Heart right ventricle (tissue), 16 donors: ENCODE data around the gene PIBF1. TPM values are rescaled to one million over a fixed set of nuclear protein-coding genes. Genes with fewer than 3 reads are reported as not detected.
"Not testable (repeated sequence)": the region's sequence is repeated elsewhere in the genome, so short reads cannot be mapped to it uniquely, and the experiment has no call there.

Experiments
- ATAC-seq, 8 donors: fragments of 200-7000 bp; cut with Tn5 transposase; one replicate each; pipeline ENCODE4 v1.9.1; 2020; ENCODE audit warnings: mild to moderate bottlenecking in 8 of 8, moderate library complexity in 8 of 8, moderate number of reproducible peaks in 1 of 8
- DNase-seq, 2 donors: peaks; one replicate each; pipeline ENCODE4 v3.0.0-alpha.2; 2020
- H3K27ac ChIP-seq, 10 donors: fragments of 200-600 bp; sonication (generic) in 2 of 10; one replicate each; pipeline versions ENCODE4 v1.5.0 to v1.8.0; 2020 to 2022; ENCODE audit warnings: mild to moderate bottlenecking in 3 of 10
- H3K27me3 ChIP-seq, 7 donors: fragments of 200-600 bp; one replicate each; pipeline ENCODE4 v1.8.0; 2021 to 2022; ENCODE audit warnings: mild to moderate bottlenecking in 2 of 7
- H3K36me3 ChIP-seq, 9 donors: fragments of 200-600 bp; sonication (generic) in 1 of 9; one replicate each; pipeline versions ENCODE4 v1.5.0 to v1.8.0; 2020 to 2022; ENCODE audit warnings: mild to moderate bottlenecking in 2 of 9
- H3K4me1 ChIP-seq, 9 donors: fragments of 200-600 bp; sonication (generic) in 1 of 9; one replicate each; pipeline versions ENCODE4 v1.5.0 to v1.8.0; 2020 to 2022; ENCODE audit warnings: mild to moderate bottlenecking in 4 of 9
- H3K4me3 ChIP-seq, 10 donors: fragments of 200-600 bp; sonication (generic) in 2 of 10; one replicate each; pipeline versions ENCODE4 v1.5.0 to v1.8.0; 2020 to 2022; ENCODE audit warnings: mild to moderate bottlenecking in 7 of 10, moderate library complexity in 2 of 10
- H3K9me3 ChIP-seq, 11 donors: fragments of 200-600 bp in 10 of 11; sonication (generic) in 2 of 11; one replicate each; pipeline versions ENCODE4 v1.5.0 to v1.8.0; 2013 to 2022; ENCODE audit warnings: mild to moderate bottlenecking in 2 of 11, control low read depth in 1 of 11, moderate library complexity in 1 of 11
- WGBS, 2 donors: extraction: QIAGEN DNeasy Blood & Tissue Kit; methylation state at CpG; one replicate each; pipeline ENCODE4 v1.1.7; 2013; ENCODE audit warnings: inconsistent platforms in 1 of 2; 5-methylcytosine and 5-hydroxymethylcytosine counted together
- intact Hi-C, 10 donors: fragments of 100-400 bp; cut with DNase I; formaldehyde crosslinking; loops; one replicate each; pipeline versions ENCODE4 v1.11.1 to v1.14.2; 2022
- polyA plus RNA-seq, 2 donors: library from polyadenylated mRNA; stranded (reverse); fragments of 200-250 nt; gene quantifications; one replicate each; pipeline ENCODE4 v1.2.3, GENCODE V29; 2013
- total RNA-seq, 10 donors: library from RNA; stranded (reverse); fragmentation: NEBNext Ultra II Directional in 3 of 10; extraction: Animal tissue kit (Norgen Biotek cat#: 25700) in 3 of 10; gene quantifications; one replicate each; pipeline versions ENCODE4 v1.2.1 to v1.2.4, GENCODE V29; 2021 to 2023
- TF ChIP-seq, protein P1 (sequence below), 9 donors: fragments of 200-600 bp; sonication (generic) in 2 of 9; IDR thresholded peaks; one replicate each; pipeline versions ENCODE4 v1.5.0 to v1.8.0; 2021 to 2022; ENCODE audit warnings: antibody characterized with exemption in 9 of 9, mild to moderate bottlenecking in 5 of 9, moderate library complexity in 1 of 9
- donor health status: Arrhythmogenic right ventricular cardiomyopathy.
- donor health status: ischemic (EF 13 %, LVEDD 7.1; RV severe dilation, severe dysfunction).
- donor health status: healthy with polysubstance abuse.
- donor health status: DM: no; HTN: yes; CAD: no.
- donor health status: DM: no; HTN: no; CAD: no.
- donor health status: ischemic (EF 25% LVEDD 6.9; RV normal size, moderate dysfunction).
- donor health status: ischemic (EF 25% LVEDD 5.7; RV mildly dilated, moderate dysfunction).
- donor health status: healthy.
- donor health status: DM: yes; HTN: yes; CAD: no.
- donor health status: Ischemic cardiomyopathy.
- donor health status: ischemic (EF 35%, LVEDD 5.7; RV mildly dilated, moderate dysfunction).
- donor health status: nonischemic (EF 11% LVEDD 7.7; RV severe dilation, severe dysfunction).
- donor health status: DM: yes; HTN: yes; CAD: no.
- donor health status: PGD.
- donor health status: ischemic (EF 29% LVEDD 5.4; RV normal size, mild dysfunction).
- donor health status: nonischemic (EF 23%, LVEDD 6.1; RV moderate dilation, normal function).

Gene PIBF1
- total and polyA plus RNA-seq, 12 donors, result 7.5 to 20.9 (median 16.7) TPM

DNA sequence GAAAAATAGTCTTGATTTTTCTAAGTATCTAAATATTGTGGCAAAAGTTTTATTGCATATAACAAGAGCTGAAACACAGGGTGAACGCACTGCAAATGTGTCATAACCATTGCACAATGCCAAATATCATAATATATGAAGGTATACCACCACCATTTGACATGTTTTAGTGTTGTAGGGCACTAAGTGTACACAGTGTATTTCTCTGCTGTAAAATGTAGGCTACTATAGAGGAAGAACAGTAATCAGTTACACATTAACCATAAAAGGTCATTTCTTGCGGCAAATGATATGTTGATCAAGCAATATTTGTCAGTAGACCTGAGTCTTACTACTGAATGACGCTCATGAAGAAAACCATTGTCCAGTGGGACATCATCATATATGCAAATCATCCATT lies 258.6 kb downstream of the PIBF1 start:
- Histone ChIP-seq H3K4me3 (no peak overlapping the region), H3K36me3 (no peaks in the 10 kb centered on the region), H3K27ac (no peak overlapping the region), H3K4me1 (no peaks in the 10 kb centered on the region), H3K27me3 (no peaks in the 10 kb centered on the region), H3K9me3 (no peaks in the 10 kb centered on the region)
- WGBS, 2 donors, result 90 to 94% methylated on average over 3 of the region's 3 CpGs
- DNase-seq (no peak), ATAC-seq (no peak)
- TF ChIP-seq, protein P1, sequence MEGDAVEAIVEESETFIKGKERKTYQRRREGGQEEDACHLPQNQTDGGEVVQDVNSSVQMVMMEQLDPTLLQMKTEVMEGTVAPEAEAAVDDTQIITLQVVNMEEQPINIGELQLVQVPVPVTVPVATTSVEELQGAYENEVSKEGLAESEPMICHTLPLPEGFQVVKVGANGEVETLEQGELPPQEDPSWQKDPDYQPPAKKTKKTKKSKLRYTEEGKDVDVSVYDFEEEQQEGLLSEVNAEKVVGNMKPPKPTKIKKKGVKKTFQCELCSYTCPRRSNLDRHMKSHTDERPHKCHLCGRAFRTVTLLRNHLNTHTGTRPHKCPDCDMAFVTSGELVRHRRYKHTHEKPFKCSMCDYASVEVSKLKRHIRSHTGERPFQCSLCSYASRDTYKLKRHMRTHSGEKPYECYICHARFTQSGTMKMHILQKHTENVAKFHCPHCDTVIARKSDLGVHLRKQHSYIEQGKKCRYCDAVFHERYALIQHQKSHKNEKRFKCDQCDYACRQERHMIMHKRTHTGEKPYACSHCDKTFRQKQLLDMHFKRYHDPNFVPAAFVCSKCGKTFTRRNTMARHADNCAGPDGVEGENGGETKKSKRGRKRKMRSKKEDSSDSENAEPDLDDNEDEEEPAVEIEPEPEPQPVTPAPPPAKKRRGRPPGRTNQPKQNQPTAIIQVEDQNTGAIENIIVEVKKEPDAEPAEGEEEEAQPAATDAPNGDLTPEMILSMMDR (IDR thresholded peaks at IDR 0.05), result no peak
- intact Hi-C loops, result no loop called here

GRCh38 chr13:73040968-73041596 lies 259.1 kb downstream of the PIBF1 start:
- TF ChIP-seq, protein P1 (IDR thresholded peaks at IDR 0.05), result no peak
- no peak for DNase-seq
- H3K27ac ChIP-seq, result no peak overlapping the region
- H3K27me3 ChIP-seq, result no peaks in the 10 kb centered on the region
- H3K9me3 ChIP-seq, result no peaks in the 10 kb centered on the region
- 89 to 91% methylated on average over 7 of the region's 7 CpGs for WGBS, 2 donors
- H3K36me3 ChIP-seq, result no peaks in the 10 kb centered on the region
- ATAC-seq, result no peak
- intact Hi-C loops, result no loop called here
- H3K4me1 ChIP-seq, result no peaks in the 10 kb centered on the region
- no peak overlapping the region for H3K4me3 ChIP-seq

DNA sequence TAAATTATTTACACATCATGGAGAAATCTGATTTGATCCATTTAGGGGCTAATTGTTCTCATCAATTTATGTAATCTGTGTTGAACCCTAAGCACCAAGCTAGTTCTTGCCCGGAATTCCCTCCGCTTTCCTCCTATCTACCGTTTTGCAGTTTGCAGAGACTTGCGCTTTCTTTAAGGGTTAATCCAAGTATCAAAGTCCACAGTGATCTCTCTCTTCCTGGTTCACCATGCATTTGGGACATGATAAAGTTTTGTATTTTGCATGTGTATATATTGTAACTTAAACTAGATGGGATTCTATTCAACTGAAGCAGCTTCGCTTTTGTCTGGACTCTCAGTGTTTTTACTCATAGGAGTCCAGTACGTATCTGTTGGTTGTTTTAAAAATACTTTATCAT lies 263.1 kb downstream of the PIBF1 start:
- DNase-seq (no peak), ATAC-seq (no peak)
- Histone ChIP-seq H3K36me3 (no peaks in the 10 kb centered on the region), H3K4me3 (no peak overlapping the region), H3K4me1 (no peaks in the 10 kb centered on the region), H3K9me3 (no peaks in the 10 kb centered on the region), H3K27me3 (no peaks in the 10 kb centered on the region), H3K27ac (no peak overlapping the region)
- WGBS, 2 donors, result 90 to 95% methylated on average over 6 of the region's 6 CpGs
- intact Hi-C loops, result no loop called here
- TF ChIP-seq, protein P1 (IDR thresholded peaks at IDR 0.05), result no peak

DNA sequence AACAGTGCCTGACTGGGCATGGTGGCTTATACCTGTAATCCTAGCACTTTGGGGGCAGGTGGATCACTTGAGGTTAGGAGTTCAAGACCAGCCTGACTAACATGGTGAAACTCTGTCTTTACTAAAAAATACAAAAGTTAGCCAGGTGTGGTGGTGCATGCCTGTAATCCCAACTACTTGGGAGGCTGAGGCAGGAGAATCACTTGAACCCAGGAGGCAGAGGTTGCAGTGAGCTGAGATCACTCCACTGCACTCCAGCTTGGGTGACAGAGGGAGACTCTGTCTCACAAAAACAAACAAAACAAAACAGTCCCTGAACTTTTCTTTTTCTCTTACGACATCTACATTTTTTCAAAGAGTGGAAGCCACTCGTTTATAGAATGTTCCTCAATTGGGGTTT lies 266.7 kb downstream of the PIBF1 start:
- H3K27ac ChIP-seq, H3K36me3 ChIP-seq, DNase-seq, H3K4me3 ChIP-seq, H3K9me3 ChIP-seq, ATAC-seq, intact Hi-C loops, H3K4me1 ChIP-seq, H3K27me3 ChIP-seq: not testable (repeated sequence)
- WGBS, 2 donors, result 70 to 81% methylated on average over 2 of the region's 2 CpGs

DNA sequence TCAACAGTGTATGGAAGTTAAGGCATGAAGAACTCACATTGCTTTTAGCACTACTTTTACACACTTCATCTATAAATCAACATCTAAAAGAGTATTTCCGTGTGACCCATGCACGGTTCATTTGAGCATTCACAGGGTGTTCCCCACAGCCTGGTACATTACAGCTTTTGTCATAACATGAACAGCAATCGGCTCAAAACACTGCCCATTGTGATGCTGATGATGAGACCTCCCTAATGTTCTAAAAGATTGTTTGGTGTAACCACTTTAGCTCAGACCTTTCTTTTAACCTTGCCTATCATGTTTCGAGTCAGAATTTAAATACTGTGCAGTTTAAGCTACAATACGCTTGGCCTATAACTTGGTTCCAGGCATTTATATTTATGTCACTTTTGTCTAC lies 272.8 kb downstream of the PIBF1 start:
- DNase-seq (no peak), ATAC-seq (no peak)
- Histone ChIP-seq H3K9me3 (no peaks in the 10 kb centered on the region), H3K4me3 (no peak overlapping the region), H3K4me1 (peaks cover 0 to 13% (median 8%) of the 10 kb centered on the region in 9 donors), H3K36me3 (no peaks in the 10 kb centered on the region), H3K27me3 (peaks cover 0 to 42% (median 34%) of the 10 kb centered on the region in 7 donors), H3K27ac (no peak overlapping the region)
- TF ChIP-seq, protein P1 (IDR thresholded peaks at IDR 0.05), result no peak
- 65 to 74% methylated on average over 5 of the region's 5 CpGs for WGBS, 2 donors
- intact Hi-C loops, result loop anchor here in 4 of 10 donors (5.0 to 10.0 kb wide), 2 partner anchors 650 to 653 kb away; no protein-coding TSS in a partner anchor
